Activated CD4-positive, alpha-beta T cell treated with anti-CD3 and anti-CD28 coated beads, Interleukin-10, Interleukin-2, amounts not matched to agents 100 ng/mL and 50 ng/mL, durations not matched to agents 16 hours and 8 hours (primary cell): ENCODE data around the gene SPON2.
"Not testable (repeated sequence)": the region's sequence is repeated elsewhere in the genome, so short reads cannot be mapped to it uniquely, and the experiment has no call there.

ENCODE experiments used
- DNase-seq: peaks from one replicate; pipeline ENCODE4 v3.0.0-alpha.2; 2020

Gene SPON2

DNA sequence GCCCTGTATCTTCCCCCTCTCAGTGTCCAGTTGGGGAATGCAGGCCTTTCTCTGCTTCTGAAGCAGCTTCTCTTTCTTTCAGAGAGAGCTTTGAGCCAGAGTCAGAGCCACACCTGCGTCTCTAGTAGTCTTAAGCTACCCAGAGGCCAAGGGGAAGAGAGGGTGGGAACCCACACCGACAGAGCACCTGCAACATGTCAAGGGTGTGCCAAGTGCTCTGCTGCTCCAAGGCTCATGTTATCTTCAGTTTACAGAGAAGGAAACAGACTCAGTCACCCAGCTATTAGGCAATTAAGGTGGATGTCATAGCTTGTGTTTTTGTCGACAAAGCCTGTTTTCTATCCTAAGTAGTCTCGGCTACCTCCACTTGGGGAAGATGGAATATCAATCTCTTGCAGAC is 36.3 kb downstream of the SPON2 start:
- DNase-seq, result no peak

DNA sequence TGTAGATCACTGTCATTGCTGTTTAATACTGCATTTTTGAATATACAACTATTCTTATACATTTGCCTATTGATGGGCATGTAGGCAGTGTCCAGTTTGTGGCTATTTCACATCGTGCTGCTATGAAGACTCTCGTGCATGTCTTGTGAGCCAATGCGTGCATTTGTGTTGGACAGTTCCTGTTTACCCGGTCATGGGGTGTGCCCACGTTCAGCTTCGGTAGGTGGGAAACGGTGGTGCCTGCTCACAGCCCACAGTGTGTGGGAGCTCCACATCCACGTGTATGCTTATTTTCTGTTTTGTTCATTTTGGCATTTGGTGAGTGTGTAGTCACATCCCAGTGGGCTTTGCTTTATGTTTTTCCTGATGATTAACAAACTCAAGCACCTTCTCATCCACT is 39.4 kb downstream of the SPON2 start:
- no peak for DNase-seq

DNA sequence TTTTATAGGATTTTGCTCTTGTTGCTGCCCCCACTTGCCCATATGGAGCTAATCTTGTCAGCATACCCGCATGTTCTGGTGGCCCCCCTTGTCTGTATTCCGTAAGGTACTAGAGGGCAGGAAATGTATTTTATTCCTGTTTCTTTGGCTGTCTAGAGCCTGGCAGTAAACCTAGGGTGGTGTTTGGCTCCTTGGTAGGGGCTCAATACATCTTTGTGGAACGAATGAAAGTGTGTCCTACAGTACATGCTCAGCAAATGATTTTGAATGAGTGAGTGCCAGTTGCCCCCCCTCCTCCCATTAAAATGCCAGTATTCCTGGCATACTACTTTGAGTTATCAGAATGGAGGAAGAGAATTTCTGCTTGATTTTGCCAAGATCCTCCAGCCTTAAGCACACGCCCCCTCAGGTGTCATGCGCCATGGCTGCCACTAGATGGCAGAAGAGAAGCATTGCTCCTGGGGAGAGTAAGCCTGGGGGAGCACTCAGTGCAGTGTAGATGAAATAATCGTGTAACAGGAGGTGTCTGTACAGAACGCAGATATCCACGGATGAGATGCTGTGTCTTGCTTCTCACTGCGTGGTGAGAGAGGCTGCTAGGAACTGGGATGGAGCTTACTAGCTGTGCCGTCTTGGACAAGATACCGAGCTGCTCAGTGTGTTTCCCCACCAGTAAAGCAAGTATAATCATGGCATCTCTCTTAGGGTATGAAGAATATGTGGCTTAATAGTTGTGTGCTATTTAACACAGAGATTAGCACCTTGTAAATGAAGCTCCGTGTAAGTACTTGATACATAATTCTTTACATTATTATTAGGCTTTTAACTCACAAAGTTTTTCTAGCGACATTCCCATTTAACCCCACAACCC is 41.8 kb downstream of the SPON2 start:
- DNase-seq, result peak; percentile 81

DNA sequence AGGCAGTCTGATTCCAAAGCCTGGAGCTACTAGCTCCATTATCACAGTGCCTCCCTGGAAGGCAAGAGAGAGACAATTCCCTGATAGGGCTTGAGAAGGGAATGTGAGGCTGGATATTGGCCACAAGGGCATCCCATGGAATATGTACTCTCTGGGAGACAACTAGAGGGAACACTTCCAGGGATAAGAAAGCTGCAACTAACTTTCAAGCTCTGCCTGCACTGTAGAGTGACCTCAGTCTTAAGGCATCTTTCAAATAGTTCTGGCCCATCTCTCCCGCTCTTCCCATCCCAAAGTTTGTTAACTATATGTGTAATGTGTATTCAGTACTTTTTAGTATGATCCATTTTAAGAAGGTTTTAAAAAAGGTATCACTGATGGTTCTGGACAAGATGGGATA is 45.9 kb downstream of the SPON2 start:
- no peak for DNase-seq

DNA sequence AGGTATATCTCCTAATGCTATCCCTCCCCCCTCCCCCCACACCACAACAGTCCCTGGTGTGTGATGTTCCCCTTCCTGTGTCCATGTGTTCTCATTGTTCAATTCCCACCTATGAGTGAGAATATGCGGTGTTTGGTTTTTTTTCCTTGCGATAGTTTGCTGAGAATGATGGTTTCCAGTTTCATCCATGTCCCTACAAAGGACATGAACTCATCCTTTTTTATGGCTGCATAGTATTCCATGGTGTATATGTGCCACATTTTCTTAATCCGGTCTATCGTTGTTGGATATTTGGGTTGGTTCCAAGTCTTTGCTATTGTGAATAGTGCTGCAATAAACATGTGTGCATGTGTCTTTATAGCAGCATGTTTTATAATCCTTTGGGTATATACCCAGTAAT is 46.9 kb downstream of the SPON2 start:
- DNase-seq, result not testable (repeated sequence)

DNA sequence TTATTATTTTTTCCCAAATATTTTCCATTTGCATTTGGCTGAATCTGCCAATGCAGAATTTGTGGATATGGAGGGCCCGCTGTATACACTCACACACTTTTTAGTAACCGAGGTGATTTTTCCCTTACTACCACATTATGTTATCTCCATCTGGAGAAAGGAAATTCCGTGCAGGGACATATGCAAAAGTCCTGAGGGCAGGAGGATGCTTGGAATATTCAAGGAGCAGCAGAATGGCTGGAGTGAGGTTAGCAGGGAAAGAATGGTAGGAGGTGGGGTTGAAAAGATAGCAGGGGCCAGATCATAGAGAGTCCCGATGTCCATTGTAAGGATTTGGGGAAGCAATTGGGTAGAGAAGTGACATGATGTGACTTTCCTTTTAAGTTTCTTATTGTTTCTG is 47.6 kb downstream of the SPON2 start:
- no peak for DNase-seq

DNA sequence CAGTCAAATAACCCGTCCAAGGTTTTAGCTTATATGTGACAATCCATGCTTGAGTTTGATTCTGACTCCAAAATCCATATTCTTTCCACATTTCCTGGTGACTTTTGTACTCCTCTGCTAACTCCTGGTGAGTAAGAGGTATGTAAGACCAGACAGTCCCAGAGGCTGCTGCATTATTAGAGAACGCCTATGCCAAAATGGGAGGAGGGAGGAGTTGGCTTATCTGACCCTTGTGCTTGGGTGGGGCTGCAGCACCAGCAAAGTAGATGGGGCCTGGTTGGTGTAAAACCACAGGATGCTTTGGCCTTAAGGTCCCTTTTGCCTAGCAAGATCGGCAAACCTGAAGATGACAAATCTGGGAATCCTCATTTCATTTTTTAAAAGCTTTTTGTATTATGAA is 49.9 kb downstream of the SPON2 start:
- no peak for DNase-seq
